Panc1 (cell line): ENCODE data around the gene ASF1A. TPM values are rescaled to one million over a fixed set of nuclear protein-coding genes. Genes with fewer than 3 reads are reported as not detected.
A peak's percentile ranks its signal among the peaks of the same experiment; 100 is the strongest.

ENCODE experiments used
- ATAC-seq: fragments of 200-7000 bp; cut with Tn5 transposase; 2 replicates; pipeline ENCODE4 v1.9.1; 2020; ENCODE audit warnings: mild to moderate bottlenecking, moderate library complexity
- BruUV-seq: library from RNA; stranded (reverse); fragments of 400-500 nt; replicated peaks from 2 replicates; lab custom pipeline; 2021; lab: Mats Ljungman, UMichigan
- CTCF ChIA-PET: fragments of 300-600 bp; sonication (Branson Sonifier 250); formaldehyde crosslinking; loops from one replicate; lab custom pipeline; 2022; ENCODE audit warnings: antibody characterized with exemption; lab: Charles Lee
- POLR2A ChIA-PET: fragments of 300-600 bp; sonication (Branson Sonifier 250); formaldehyde crosslinking; loops from one replicate; lab custom pipeline; 2022; ENCODE audit warnings: antibody characterized with exemption; lab: Charles Lee
- DNase-seq: peaks from one replicate; pipeline ENCODE4 v3.0.0-alpha.2; 2010; ENCODE audit warnings: low read depth, low spot score
- H3K27ac ChIP-seq: 2 replicates; pipeline ENCODE4 v1.5.1; 2011; ENCODE audit warnings: mild to moderate bottlenecking, low read length, inconsistent platforms
- H3K27me3 ChIP-seq: fragments of 200-500 bp; sonication (Bioruptor generic); 2 replicates; pipeline ENCODE4 v1.6.0; 2014; ENCODE audit warnings: low read length, inconsistent platforms; ENCODE audit not compliant: control insufficient read depth, insufficient read depth
- H3K36me3 ChIP-seq: fragments of 200-500 bp; sonication (Bioruptor generic); 2 replicates; pipeline ENCODE4 v1.5.1; 2014; ENCODE audit warnings: inconsistent platforms, mild to moderate bottlenecking, low read length, moderate library complexity; ENCODE audit not compliant: control insufficient read depth, insufficient read depth
- H3K4me1 ChIP-seq: 2 replicates; pipeline ENCODE4 v1.5.1; 2011; ENCODE audit warnings: inconsistent platforms, mild to moderate bottlenecking, low read length, moderate library complexity; ENCODE audit not compliant: control insufficient read depth, insufficient read depth
- H3K4me3 ChIP-seq, 2 experiments: 2 replicates each; pipeline ENCODE4 v1.5.1; 2011 to 2012; ENCODE audit warnings: low read depth in 2 of 2, low read length in 2 of 2, mild to moderate bottlenecking in 2 of 2, inconsistent platforms in 1 of 2, moderate library complexity in 1 of 2
- H3K9me3 ChIP-seq: fragments of 200-500 bp; sonication (Bioruptor generic); 2 replicates; pipeline ENCODE4 v1.5.1; 2014; ENCODE audit warnings: low read depth, mild to moderate bottlenecking, inconsistent platforms, low read length, moderate library complexity; ENCODE audit not compliant: control insufficient read depth, insufficient read depth
- POLR2AphosphoS5 ChIP-seq: IDR thresholded peaks from 2 replicates; pipeline ENCODE4 v1.6.1; 2012; ENCODE audit warnings: mild to moderate bottlenecking, low read depth, low read length, moderate library complexity
- SIN3A ChIP-seq: IDR thresholded peaks from 2 replicates; pipeline ENCODE4 v1.6.1; 2012; ENCODE audit warnings: low read depth, mild to moderate bottlenecking, low read length, moderate library complexity, borderline replicate concordance; ENCODE audit not compliant: insufficient read depth
- TCF7L2 ChIP-seq: IDR thresholded peaks from 2 replicates; pipeline ENCODE4 v1.6.1; 2011; ENCODE audit warnings: mild to moderate bottlenecking, low read depth, low read length, inconsistent platforms
- in situ Hi-C: cut with HindIII; loops from 2 replicates; pipeline ENCODE4 v1.10.0; 2016; ENCODE audit warnings: low sequenced_read_pairs, low pct_unique_long_range_greater_than_20kb
- intact Hi-C: fragments of 100-400 bp; cut with micrococcal nuclease; formaldehyde crosslinking; loops from one replicate; pipeline ENCODE4 v1.10.0; 2022; ENCODE audit not compliant: unreplicated experiment
- total RNA-seq: library from RNA; stranded (reverse); gene quantifications from one replicate; pipeline ENCODE4 v1.2.1, GENCODE V29; 2021; ENCODE audit not compliant: unreplicated experiment
- TF ChIP-seq, protein P1 (sequence below): fragments of 450-650 bp; IDR thresholded peaks from 2 replicates; pipeline ENCODE4 v1.5.1; 2017; ENCODE audit warnings: mild to moderate bottlenecking
- TF ChIP-seq, protein P2 (sequence below), 2 experiments: IDR thresholded peaks; 2 replicates each; pipeline ENCODE4 v1.6.1; 2011 to 2012; ENCODE audit warnings: low read depth in 2 of 2, control low read depth in 1 of 2, low read length in 1 of 2, mild to moderate bottlenecking in 1 of 2, moderate library complexity in 1 of 2; ENCODE audit not compliant: insufficient read depth in 1 of 2

ASF1A gene
- total RNA-seq, 1 experiment from 2014 or later: 28.5 TPM

DNA sequence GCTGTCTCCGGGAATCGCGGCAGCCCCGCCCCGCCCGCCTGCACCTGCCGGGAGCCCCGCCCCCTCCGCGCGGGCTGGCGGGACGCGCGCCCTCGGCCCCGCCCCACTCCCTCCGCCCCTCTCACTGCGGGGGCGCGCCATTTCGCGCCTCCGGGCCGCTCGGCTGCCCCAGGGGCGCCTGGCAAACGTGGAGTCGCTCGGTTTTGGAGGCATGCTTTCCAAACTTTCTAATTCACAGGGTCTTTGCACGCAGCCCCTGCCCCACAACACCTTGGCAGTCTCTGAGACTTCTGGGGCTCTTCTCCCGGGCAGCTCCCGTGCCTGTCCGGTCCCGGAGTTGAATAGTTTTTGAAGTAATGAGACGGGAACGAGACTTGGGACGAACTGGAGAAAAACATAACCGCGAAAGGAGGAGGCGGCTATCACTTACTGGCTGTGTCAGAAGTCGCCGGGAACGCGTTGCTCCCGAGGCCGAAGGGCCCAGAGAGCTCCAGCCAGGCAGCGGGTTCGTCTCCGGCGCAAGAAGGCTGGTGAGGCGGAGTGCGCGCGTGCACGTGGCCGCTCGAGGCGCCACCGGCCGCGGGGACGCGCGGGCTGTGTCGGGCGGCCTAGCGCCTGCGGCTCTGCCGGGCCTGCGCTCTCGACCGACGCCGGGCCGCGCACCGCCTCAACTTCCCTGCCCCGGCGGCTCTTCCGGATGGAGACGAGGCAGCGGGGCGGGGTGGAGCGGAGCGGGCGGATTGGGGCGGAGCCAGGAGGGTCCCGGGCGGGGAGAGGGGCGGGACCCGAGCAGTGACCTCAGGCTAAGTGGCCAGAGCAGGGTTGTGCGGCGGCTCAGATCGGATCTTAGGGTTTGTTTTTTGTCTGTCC, 40.7 kb downstream of the ASF1A start, which contains the start of gene MCM9:
MCM9 (minus strand) TSS at position 699 of the 870 bp plus-strand sequence. CDS start 3,436 bp downstream, outside the sequence.
- POLR2A ChIA-PET: interaction anchor here (0.8 kb wide), 1 partner anchor 76 kb away, joined by 17 read pairs; no protein-coding TSS in a partner anchor
- no peaks in the 10 kb centered on the region for H3K27me3 ChIP-seq
- TF ChIP-seq TCF7L2 (peak; percentile 41; the same call in 1 of the 2 replicates), SIN3A (peak; percentile 61; the same call in 1 of the 2 replicates), POLR2AphosphoS5 (0 out of 2 replicates have a peak, but pooled peaks have one; percentile 7)
- TF ChIP-seq, protein P1, sequence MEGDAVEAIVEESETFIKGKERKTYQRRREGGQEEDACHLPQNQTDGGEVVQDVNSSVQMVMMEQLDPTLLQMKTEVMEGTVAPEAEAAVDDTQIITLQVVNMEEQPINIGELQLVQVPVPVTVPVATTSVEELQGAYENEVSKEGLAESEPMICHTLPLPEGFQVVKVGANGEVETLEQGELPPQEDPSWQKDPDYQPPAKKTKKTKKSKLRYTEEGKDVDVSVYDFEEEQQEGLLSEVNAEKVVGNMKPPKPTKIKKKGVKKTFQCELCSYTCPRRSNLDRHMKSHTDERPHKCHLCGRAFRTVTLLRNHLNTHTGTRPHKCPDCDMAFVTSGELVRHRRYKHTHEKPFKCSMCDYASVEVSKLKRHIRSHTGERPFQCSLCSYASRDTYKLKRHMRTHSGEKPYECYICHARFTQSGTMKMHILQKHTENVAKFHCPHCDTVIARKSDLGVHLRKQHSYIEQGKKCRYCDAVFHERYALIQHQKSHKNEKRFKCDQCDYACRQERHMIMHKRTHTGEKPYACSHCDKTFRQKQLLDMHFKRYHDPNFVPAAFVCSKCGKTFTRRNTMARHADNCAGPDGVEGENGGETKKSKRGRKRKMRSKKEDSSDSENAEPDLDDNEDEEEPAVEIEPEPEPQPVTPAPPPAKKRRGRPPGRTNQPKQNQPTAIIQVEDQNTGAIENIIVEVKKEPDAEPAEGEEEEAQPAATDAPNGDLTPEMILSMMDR: no peak
- TF ChIP-seq, protein P2, sequence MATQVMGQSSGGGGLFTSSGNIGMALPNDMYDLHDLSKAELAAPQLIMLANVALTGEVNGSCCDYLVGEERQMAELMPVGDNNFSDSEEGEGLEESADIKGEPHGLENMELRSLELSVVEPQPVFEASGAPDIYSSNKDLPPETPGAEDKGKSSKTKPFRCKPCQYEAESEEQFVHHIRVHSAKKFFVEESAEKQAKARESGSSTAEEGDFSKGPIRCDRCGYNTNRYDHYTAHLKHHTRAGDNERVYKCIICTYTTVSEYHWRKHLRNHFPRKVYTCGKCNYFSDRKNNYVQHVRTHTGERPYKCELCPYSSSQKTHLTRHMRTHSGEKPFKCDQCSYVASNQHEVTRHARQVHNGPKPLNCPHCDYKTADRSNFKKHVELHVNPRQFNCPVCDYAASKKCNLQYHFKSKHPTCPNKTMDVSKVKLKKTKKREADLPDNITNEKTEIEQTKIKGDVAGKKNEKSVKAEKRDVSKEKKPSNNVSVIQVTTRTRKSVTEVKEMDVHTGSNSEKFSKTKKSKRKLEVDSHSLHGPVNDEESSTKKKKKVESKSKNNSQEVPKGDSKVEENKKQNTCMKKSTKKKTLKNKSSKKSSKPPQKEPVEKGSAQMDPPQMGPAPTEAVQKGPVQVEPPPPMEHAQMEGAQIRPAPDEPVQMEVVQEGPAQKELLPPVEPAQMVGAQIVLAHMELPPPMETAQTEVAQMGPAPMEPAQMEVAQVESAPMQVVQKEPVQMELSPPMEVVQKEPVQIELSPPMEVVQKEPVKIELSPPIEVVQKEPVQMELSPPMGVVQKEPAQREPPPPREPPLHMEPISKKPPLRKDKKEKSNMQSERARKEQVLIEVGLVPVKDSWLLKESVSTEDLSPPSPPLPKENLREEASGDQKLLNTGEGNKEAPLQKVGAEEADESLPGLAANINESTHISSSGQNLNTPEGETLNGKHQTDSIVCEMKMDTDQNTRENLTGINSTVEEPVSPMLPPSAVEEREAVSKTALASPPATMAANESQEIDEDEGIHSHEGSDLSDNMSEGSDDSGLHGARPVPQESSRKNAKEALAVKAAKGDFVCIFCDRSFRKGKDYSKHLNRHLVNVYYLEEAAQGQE (IDR thresholded peaks at IDR 0.05; ENCODE audit: insufficient read depth in 1 of 2, low read depth in 2 of 2, low read length in 1 of 2): no peak
- peak within 1 kb of the TSS; percentile 96 to 97 for H3K4me3 ChIP-seq
- DNase-seq (peak; percentile 43), ATAC-seq (peak; percentile 99)
- no TSS peak for BruUV-seq
- CTCF ChIA-PET: no interaction called here
- peak within 1 kb of the TSS; percentile 91 for H3K27ac ChIP-seq
- H3K4me1 ChIP-seq: peaks cover 17% of the 10 kb centered on the region; the same call in 1 of the 2 replicates
- in situ Hi-C loops: no loop called here
- H3K36me3 ChIP-seq: peaks cover 11% of the 10 kb centered on the region
- intact Hi-C loops: no loop called here
- H3K9me3 ChIP-seq: no peaks in the 10 kb centered on the region

GRCh38 chr6:118935331-118935668, 41.3 kb downstream of the ASF1A start:
- Histone ChIP-seq H3K4me3 (peak overlapping the region; percentile 96 to 97), H3K27ac (peak overlapping the region; percentile 60), H3K36me3 (peaks cover 11% of the 10 kb centered on the region), H3K4me1 (peaks cover 17% of the 10 kb centered on the region; the same call in 1 of the 2 replicates), H3K27me3 (no peaks in the 10 kb centered on the region), H3K9me3 (no peaks in the 10 kb centered on the region)
- CTCF ChIA-PET: no interaction called here
- BruUV-seq: TSS peak; percentile 64
- POLR2A ChIA-PET: interaction anchor here (0.7 to 0.8 kb wide), 2 partner anchors 40 to 76 kb away, joined by 3 to 17 read pairs; no protein-coding TSS in a partner anchor
- intact Hi-C loops (no loop called here), in situ Hi-C loops (no loop called here)
- ATAC-seq (no peak), DNase-seq (no peak)
- TF ChIP-seq, protein P1: no peak
- TF ChIP-seq, protein P2 (IDR thresholded peaks at IDR 0.05; ENCODE audit: insufficient read depth in 1 of 2, low read depth in 2 of 2, low read length in 1 of 2): no peak
- TF ChIP-seq TCF7L2 (no peak), POLR2AphosphoS5 (no peak), SIN3A (no peak)
